ENCODE results near the gene GLI2.

DNA sequence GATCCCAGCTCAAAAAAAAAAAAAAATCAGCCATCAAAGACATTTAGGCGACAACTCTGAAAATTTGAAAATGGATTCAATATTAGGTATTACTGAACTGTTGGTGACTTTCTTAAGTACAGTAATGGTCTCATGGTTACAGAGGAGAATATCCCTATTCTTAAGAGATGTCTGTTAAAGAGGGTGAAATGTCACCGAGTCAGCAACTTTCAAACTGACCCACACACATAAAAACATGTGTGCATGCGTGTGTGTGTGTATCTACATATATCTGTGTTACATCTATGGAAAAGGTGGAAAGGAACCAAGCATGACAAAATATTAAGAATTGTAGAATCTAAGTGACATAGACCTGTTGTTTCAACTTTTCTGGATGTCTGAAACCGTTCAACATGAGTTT lies 41.6 kb upstream of the GLI2 start:
- no peak for TF ChIP-seq EP300 (IDR thresholded peaks at IDR 0.05)
- TF ChIP-seq, protein P1, sequence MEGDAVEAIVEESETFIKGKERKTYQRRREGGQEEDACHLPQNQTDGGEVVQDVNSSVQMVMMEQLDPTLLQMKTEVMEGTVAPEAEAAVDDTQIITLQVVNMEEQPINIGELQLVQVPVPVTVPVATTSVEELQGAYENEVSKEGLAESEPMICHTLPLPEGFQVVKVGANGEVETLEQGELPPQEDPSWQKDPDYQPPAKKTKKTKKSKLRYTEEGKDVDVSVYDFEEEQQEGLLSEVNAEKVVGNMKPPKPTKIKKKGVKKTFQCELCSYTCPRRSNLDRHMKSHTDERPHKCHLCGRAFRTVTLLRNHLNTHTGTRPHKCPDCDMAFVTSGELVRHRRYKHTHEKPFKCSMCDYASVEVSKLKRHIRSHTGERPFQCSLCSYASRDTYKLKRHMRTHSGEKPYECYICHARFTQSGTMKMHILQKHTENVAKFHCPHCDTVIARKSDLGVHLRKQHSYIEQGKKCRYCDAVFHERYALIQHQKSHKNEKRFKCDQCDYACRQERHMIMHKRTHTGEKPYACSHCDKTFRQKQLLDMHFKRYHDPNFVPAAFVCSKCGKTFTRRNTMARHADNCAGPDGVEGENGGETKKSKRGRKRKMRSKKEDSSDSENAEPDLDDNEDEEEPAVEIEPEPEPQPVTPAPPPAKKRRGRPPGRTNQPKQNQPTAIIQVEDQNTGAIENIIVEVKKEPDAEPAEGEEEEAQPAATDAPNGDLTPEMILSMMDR (IDR thresholded peaks at IDR 0.05): no peak
- TF ChIP-seq POLR2A (IDR thresholded peaks at IDR 0.05; ENCODE audit: low read depth): no peak
